Measurements from ENCODE around the gene GHRHR.

- no peak for TF ChIP-seq CTCF (IDR thresholded peaks at IDR 0.05)
- TF ChIP-seq EZH2 (IDR thresholded peaks at IDR 0.05; ENCODE audit: borderline replicate concordance, insufficient read depth, low read depth, low read length, poor library complexity, severe bottlenecking) = no peak
Measured at GRCh38 chr7:30973292-30973691, 9.5 kb downstream of the GHRHR start.

All from B cell (primary cell).